ENCODE measurements around the gene MYRFL. TPM values are rescaled to one million over a fixed set of nuclear protein-coding genes. Genes with fewer than 3 reads are reported as not detected.

Gene MYRFL
- total and polyA plus RNA-seq, 2 experiments from 2014 or later = 2.3 to 2.7 TPM

DNA sequence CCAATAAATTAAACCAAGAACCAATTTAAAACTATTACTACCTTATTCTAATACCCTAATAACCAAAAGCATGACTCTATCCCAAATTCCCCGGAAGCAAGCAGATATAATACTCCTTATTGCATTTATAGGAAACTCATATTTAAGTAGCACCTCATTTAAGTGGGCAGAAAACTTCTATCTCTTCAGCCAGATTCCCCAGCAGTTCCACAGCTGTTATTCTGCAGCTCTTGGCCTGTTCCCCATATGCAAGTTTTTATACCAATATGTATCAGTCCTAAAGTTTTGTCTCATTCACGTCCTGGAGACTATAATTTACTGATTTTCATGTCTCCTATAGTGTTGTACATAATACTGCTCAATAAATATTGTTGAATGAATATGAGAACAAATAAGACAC lies 106.5 kb downstream of the MYRFL start:
- no peak for DNase-seq (ENCODE audit: low spot score)
- Histone ChIP-seq H3K27me3 (no peaks in the 10 kb centered on the region), H3K9me3 (ENCODE audit: low read depth) (no peaks in the 10 kb centered on the region), H3K4me1 (ENCODE audit: insufficient read depth) (peaks cover 11% of the 10 kb centered on the region), H3K9me2 (replicated peaks; ENCODE audit: insufficient read depth) (no peaks in the 10 kb centered on the region), H3K27ac (no peak overlapping the region), H3K4me2 (no peak overlapping the region), H2AFZ (no peak overlapping the region), H3K4me3 (no peak overlapping the region), H4K20me1 (ENCODE audit: insufficient read depth, poor library complexity, severe bottlenecking) (no peaks in the 10 kb centered on the region), H3K36me3 (replicated peaks; ENCODE audit: insufficient read depth, low read depth) (no peaks in the 10 kb centered on the region), H3K79me2 (no peaks in the 10 kb centered on the region)
- 39% methylated on average over 2 of the region's 2 CpGs for WGBS (ENCODE audit: low lambda C conversion rate, missing lambda C conversion rate)
- TF ChIP-seq EZH2phosphoT487 (IDR thresholded peaks at IDR 0.05; ENCODE audit: low read depth, severe bottlenecking, unreplicated experiment) (no peak), EZH2 (IDR thresholded peaks at IDR 0.05; ENCODE audit: borderline replicate concordance) (no peak)

DNA sequence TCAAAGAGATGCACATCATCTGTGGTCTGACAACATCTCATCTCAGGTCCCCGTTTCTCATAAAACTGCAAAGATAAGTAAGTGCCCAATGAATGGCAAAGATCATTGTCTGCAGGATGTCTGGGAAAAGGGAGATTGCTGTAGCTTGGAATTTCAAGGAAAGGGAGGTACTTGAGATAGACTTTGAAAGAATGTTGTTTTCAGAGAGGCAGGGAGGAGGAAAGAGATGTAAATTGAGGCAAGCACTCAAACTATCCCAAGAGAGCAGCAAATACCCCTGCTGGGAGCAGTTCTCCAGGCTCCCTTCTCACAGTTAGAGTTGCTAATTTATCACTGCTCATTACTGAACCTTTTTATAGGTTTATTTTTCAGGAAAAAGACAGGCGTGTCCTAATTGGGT lies 107.1 kb downstream of the MYRFL start:
- Histone ChIP-seq H3K4me3 (no peak overlapping the region), H3K27me3 (no peaks in the 10 kb centered on the region), H3K4me1 (ENCODE audit: insufficient read depth) (peaks cover 11% of the 10 kb centered on the region), H3K9me3 (ENCODE audit: low read depth) (no peaks in the 10 kb centered on the region), H3K4me2 (no peak overlapping the region), H4K20me1 (ENCODE audit: insufficient read depth, poor library complexity, severe bottlenecking) (no peaks in the 10 kb centered on the region), H3K27ac (no peak overlapping the region), H3K79me2 (no peaks in the 10 kb centered on the region), H2AFZ (no peak overlapping the region), H3K9me2 (replicated peaks; ENCODE audit: insufficient read depth) (no peaks in the 10 kb centered on the region), H3K36me3 (replicated peaks; ENCODE audit: insufficient read depth, low read depth) (no peaks in the 10 kb centered on the region)
- no peak for DNase-seq (ENCODE audit: low spot score)
- 44% methylated on average over 2 of the region's 2 CpGs for WGBS (ENCODE audit: low lambda C conversion rate, missing lambda C conversion rate)
- TF ChIP-seq, protein P1, sequence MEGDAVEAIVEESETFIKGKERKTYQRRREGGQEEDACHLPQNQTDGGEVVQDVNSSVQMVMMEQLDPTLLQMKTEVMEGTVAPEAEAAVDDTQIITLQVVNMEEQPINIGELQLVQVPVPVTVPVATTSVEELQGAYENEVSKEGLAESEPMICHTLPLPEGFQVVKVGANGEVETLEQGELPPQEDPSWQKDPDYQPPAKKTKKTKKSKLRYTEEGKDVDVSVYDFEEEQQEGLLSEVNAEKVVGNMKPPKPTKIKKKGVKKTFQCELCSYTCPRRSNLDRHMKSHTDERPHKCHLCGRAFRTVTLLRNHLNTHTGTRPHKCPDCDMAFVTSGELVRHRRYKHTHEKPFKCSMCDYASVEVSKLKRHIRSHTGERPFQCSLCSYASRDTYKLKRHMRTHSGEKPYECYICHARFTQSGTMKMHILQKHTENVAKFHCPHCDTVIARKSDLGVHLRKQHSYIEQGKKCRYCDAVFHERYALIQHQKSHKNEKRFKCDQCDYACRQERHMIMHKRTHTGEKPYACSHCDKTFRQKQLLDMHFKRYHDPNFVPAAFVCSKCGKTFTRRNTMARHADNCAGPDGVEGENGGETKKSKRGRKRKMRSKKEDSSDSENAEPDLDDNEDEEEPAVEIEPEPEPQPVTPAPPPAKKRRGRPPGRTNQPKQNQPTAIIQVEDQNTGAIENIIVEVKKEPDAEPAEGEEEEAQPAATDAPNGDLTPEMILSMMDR (IDR thresholded peaks at IDR 0.05; ENCODE audit: poor library complexity) = no peak
- TF ChIP-seq EZH2phosphoT487 (IDR thresholded peaks at IDR 0.05; ENCODE audit: low read depth, severe bottlenecking, unreplicated experiment) (no peak), EZH2 (IDR thresholded peaks at IDR 0.05; ENCODE audit: borderline replicate concordance) (no peak)

DNA sequence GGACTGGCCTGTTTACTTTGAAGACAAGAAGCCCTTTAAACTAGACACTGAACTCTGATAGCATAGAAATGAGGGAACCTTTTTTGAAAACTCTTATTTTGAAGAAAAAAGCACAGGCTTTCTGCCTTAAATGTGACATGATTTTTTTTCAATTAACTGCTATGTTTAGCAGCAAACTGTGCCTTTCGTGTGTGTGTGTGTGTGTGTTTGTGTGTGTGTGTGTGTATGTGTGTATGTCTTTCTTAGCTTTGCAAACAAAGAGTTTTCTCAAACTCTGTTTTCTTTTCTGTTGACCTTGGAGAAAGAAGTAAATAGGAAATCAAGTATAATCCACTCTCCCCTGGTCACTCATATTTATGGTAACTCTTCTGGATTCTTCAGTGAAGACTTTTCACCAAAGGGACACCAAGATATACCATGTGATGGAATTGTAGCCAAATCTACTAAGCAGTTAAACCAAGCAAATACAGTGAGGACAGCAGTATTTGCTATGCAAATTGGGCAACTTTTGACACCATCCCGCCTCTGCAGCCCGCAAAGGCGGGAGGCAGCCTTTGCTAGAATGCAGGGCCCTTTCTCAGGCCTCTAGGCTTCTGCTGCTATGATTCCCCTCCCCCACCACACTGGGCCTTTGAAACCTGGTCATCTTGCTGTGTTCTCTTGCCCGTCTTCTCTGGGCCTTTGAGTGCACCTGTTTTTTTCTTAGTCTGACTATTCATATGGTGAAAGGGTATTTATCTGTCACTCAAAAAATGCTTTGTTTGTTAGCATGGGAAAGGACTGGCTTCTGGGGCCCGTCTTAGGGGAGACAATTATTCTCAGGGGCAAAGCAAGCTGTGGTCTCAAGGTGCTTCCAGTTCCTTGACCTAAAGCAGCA lies 107.9 kb downstream of the MYRFL start:
- Histone ChIP-seq H3K79me2 (no peaks in the 10 kb centered on the region), H3K27me3 (no peaks in the 10 kb centered on the region), H3K27ac (no peak overlapping the region), H3K9me2 (replicated peaks; ENCODE audit: insufficient read depth) (no peaks in the 10 kb centered on the region), H2AFZ (no peak overlapping the region), H3K4me1 (ENCODE audit: insufficient read depth) (peaks cover 11% of the 10 kb centered on the region), H3K36me3 (replicated peaks; ENCODE audit: insufficient read depth, low read depth) (no peaks in the 10 kb centered on the region), H4K20me1 (ENCODE audit: insufficient read depth, poor library complexity, severe bottlenecking) (no peaks in the 10 kb centered on the region), H3K4me3 (no peak overlapping the region), H3K9me3 (ENCODE audit: low read depth) (no peaks in the 10 kb centered on the region), H3K4me2 (no peak overlapping the region)
- DNase-seq (ENCODE audit: low spot score) = no peak
- WGBS (ENCODE audit: low lambda C conversion rate, missing lambda C conversion rate) = 58% methylated on average over 6 of the region's 6 CpGs
- TF ChIP-seq EZH2phosphoT487 (IDR thresholded peaks at IDR 0.05; ENCODE audit: low read depth, severe bottlenecking, unreplicated experiment) (no peak), EZH2 (IDR thresholded peaks at IDR 0.05; ENCODE audit: borderline replicate concordance) (no peak)
- TF ChIP-seq, protein P1 (IDR thresholded peaks at IDR 0.05; ENCODE audit: poor library complexity) = no peak

DNA sequence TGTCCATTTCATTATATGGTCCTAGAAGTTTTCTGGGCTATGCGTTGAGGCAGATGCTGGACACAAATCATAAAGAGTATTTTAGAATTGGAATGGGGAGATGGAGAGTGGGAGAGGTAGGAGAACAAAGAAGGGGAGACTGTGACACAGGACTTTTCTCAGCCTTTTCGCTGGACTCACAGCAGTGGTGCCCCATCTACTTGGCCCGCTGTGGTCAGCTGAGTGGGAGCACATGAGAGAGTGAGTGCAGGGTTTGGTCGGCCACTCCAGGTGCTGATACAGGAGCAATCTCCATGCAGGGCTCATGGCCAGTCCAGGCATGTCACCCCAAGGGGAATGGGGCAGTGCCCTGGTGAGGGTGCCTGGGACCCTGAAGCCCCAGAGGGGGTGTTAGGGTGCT lies 109.0 kb downstream of the MYRFL start:
- Histone ChIP-seq H3K27me3 (no peaks in the 10 kb centered on the region), H3K9me2 (replicated peaks; ENCODE audit: insufficient read depth) (no peaks in the 10 kb centered on the region), H3K4me2 (no peak overlapping the region), H3K4me1 (ENCODE audit: insufficient read depth) (peaks cover 11% of the 10 kb centered on the region), H2AFZ (no peak overlapping the region), H3K9me3 (ENCODE audit: low read depth) (no peaks in the 10 kb centered on the region), H3K79me2 (no peaks in the 10 kb centered on the region), H3K27ac (no peak overlapping the region), H3K4me3 (no peak overlapping the region), H4K20me1 (ENCODE audit: insufficient read depth, poor library complexity, severe bottlenecking) (no peaks in the 10 kb centered on the region), H3K36me3 (replicated peaks; ENCODE audit: insufficient read depth, low read depth) (no peaks in the 10 kb centered on the region)
- DNase-seq (ENCODE audit: low spot score) = no peak
- TF ChIP-seq EZH2 (IDR thresholded peaks at IDR 0.05; ENCODE audit: borderline replicate concordance) = no peak
- no peak for TF ChIP-seq EZH2phosphoT487 (IDR thresholded peaks at IDR 0.05; ENCODE audit: low read depth, severe bottlenecking, unreplicated experiment)
- TF ChIP-seq, protein P1 (IDR thresholded peaks at IDR 0.05; ENCODE audit: poor library complexity) = no peak
- WGBS (ENCODE audit: low lambda C conversion rate, missing lambda C conversion rate) = 98% methylated on average over 4 of the region's 4 CpGs

All from hepatocyte (in vitro differentiated cells).